Activated naive CD8-positive, alpha-beta T cell treated with anti-CD3 and anti-CD28 coated beads, Interleukin-2, amount 50 U/mL, for 24 hours (primary cell): ENCODE results near the gene RAP1A.

Source experiments
- ATAC-seq: fragments of 150-1000 bp; cut with Tn5 transposase; one replicate; pipeline ENCODE4 v1.10.0; 2021
- DNase-seq: peaks from one replicate; pipeline ENCODE4 v3.0.0; 2021
- H3K27ac Mint-ChIP-seq: one replicate; pipeline ENCODE4 v1.8.0; 2021; ENCODE audit warnings: mild to moderate bottlenecking, mixed read lengths
- H3K27me3 Mint-ChIP-seq: one replicate; pipeline ENCODE4 v1.8.0; 2021; ENCODE audit warnings: mixed read lengths
- H3K36me3 Mint-ChIP-seq: one replicate; pipeline ENCODE4 v1.8.0; 2021; ENCODE audit warnings: low read depth, mixed read lengths
- H3K4me1 Mint-ChIP-seq: one replicate; pipeline ENCODE4 v1.8.0; 2021; ENCODE audit warnings: mixed read lengths
- H3K4me3 Mint-ChIP-seq: one replicate; pipeline ENCODE4 v1.8.0; 2021; ENCODE audit warnings: mild to moderate bottlenecking, moderate library complexity, mixed read lengths
- H3K9me3 Mint-ChIP-seq: one replicate; pipeline ENCODE4 v1.8.0; 2021; ENCODE audit warnings: mixed read lengths

Gene RAP1A

DNA sequence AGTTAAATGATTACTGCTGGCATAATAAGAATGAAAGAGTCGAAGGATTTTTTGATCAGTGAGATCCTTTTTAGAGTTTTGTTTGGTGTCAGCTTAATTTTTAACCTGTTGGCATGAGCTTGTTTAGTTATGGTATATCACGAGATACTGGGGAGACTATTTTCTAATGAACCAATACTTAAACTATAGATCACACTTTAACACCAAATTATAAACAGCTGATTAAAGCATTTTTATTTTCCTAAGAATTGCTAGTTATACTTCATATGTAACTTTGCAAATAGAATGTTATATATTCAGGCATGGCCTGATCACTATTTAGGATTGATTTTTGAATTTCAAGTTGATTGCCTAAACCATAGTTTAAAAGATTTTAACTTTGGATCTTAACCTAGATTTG lies 142.1 kb downstream of the RAP1A start:
- ATAC-seq (no peak), DNase-seq (no peak)
- Mint-ChIP-seq H3K4me3 (no peak overlapping the region), H3K36me3 (peaks cover 61% of the 10 kb centered on the region), H3K9me3 (no peaks in the 10 kb centered on the region), H3K27me3 (no peaks in the 10 kb centered on the region), H3K27ac (no peak overlapping the region), H3K4me1 (peaks cover 26% of the 10 kb centered on the region)

DNA sequence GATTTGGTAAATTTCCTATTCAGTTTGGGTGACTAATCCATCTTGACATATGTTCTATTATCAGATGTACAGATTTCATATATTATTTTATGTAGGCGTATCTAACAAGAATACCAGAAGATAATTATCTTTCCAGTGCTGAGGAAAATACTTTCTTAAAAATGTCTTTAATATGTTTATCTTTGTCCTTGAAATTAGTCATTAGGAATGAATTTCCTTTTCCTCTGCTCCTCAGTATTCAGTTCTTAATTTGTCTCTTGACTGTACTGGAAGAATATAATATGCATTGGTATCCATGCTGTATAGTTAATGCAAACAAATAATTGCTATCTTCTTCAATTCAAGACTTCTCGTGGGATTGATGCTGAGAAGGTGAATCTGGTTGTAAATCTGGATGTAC lies 142.7 kb downstream of the RAP1A start:
- H3K27ac Mint-ChIP-seq, result no peak overlapping the region
- ATAC-seq (no peak), DNase-seq (no peak)
- peaks cover 20% of the 10 kb centered on the region for H3K4me1 Mint-ChIP-seq
- H3K9me3 Mint-ChIP-seq, result no peaks in the 10 kb centered on the region
- H3K4me3 Mint-ChIP-seq, result no peak overlapping the region
- H3K27me3 Mint-ChIP-seq, result no peaks in the 10 kb centered on the region
- H3K36me3 Mint-ChIP-seq, result peaks cover 58% of the 10 kb centered on the region
